Measurements from ENCODE around the gene MCTP2.

DNA sequence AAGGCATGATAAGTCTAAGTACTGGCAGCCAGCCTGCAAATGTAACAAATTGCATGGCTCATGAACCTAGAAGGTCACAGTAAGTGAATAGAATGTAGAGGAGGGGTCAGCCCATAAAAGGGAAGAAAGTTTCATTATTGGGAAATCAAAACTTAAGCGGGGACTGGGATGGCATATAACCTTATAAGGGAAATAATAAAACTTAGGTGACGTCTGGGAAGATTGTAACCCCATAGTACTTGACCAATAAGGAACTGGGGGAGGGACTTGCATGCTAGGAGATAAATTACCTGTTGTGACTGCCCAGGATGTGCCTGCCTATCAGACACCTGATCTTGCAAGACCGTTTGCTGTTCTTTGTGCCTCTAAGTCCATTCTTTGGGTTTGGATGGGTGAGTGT lies 28.1 kb upstream of the MCTP2 start:
- TF ChIP-seq, protein P1, sequence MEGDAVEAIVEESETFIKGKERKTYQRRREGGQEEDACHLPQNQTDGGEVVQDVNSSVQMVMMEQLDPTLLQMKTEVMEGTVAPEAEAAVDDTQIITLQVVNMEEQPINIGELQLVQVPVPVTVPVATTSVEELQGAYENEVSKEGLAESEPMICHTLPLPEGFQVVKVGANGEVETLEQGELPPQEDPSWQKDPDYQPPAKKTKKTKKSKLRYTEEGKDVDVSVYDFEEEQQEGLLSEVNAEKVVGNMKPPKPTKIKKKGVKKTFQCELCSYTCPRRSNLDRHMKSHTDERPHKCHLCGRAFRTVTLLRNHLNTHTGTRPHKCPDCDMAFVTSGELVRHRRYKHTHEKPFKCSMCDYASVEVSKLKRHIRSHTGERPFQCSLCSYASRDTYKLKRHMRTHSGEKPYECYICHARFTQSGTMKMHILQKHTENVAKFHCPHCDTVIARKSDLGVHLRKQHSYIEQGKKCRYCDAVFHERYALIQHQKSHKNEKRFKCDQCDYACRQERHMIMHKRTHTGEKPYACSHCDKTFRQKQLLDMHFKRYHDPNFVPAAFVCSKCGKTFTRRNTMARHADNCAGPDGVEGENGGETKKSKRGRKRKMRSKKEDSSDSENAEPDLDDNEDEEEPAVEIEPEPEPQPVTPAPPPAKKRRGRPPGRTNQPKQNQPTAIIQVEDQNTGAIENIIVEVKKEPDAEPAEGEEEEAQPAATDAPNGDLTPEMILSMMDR (IDR thresholded peaks at IDR 0.05 in 4 of 5, conservative IDR thresholded peaks at IDR 0.05 in 1 of 5) = no peak
- TF ChIP-seq POLR2A (IDR thresholded peaks at IDR 0.05) = no peak

Measured in gastrocnemius medialis (tissue), 4 donors.